ENCODE data around the gene FOS. TPM values are rescaled to one million over a fixed set of nuclear protein-coding genes. Genes with fewer than 3 reads are reported as not detected.

Gene FOS
- total and polyA plus RNA-seq, 2 of the 13 experiments (the other 11 are each of a cell fraction or from before 2014, with no cell fraction given): 15.9 to 24.2 TPM

- peaks cover 62% of the 10 kb centered on the region for H3K4me1 ChIP-seq (ENCODE audit: insufficient read depth, low read length)
- no peak for FAIRE-seq
- no peak overlapping the region for H3K4me2 ChIP-seq (ENCODE audit: low read depth, low read length)
- no peaks in the 10 kb centered on the region for H3K79me2 ChIP-seq (ENCODE audit: insufficient read depth, low read length)
- 67% methylated on average over 5 of the region's 5 CpGs for WGBS (ENCODE audit: low lambda C conversion rate)
- no peak overlapping the region for H3K9ac ChIP-seq (ENCODE audit: insufficient read depth, low read depth, low read length)
- no peaks in the 10 kb centered on the region for H4K20me1 ChIP-seq (ENCODE audit: insufficient read depth, low read length)
- ChIA-PET CTCF (ENCODE audit: low intra/inter-chr PET ratio, low total read pairs) (no interaction called here), POLR2A (no interaction called here)
- no peak for ATAC-seq
- peaks cover 0 to 1% of the 10 kb centered on the region in 2 experiments; a peak in 1 of 5 replicates for H3K27me3 ChIP-seq (ENCODE audit: control insufficient read depth in 1 of 2, insufficient read depth in 2 of 2, low read length in 2 of 2)
- H3K27ac ChIP-seq (ENCODE audit: extremely low read length, insufficient read depth, low read length): no peak overlapping the region
- DNase-seq (ENCODE audit: low spot score): no peak
- H3K4me3 ChIP-seq (replicated peaks in 1 of 3; ENCODE audit: insufficient read depth in 1 of 3, low read depth in 2 of 3, low read length in 3 of 3): no peak overlapping the region
- BruUV-seq (replicated peaks): no TSS peak
- in situ Hi-C loops (cut with HindIII; ENCODE audit: extremely low pct_ligation_motif_present, low pct_unique_long_range_greater_than_20kb): no loop called here
- H3K36me3 ChIP-seq (replicated peaks in 1 of 2; ENCODE audit: control insufficient read depth in 1 of 2, insufficient read depth in 2 of 2, low read length in 2 of 2): no peaks in the 10 kb centered on the region
- H3K9me3 ChIP-seq (ENCODE audit: low read length): no peaks in the 10 kb centered on the region
- intact Hi-C loops (cut with micrococcal nuclease; ENCODE audit: unreplicated experiment): no loop called here
- no peak overlapping the region for H2AFZ ChIP-seq (ENCODE audit: low read length)
- TF ChIP-seq ZNF646 (CRISPR knock-in tag; IDR thresholded peaks at IDR 0.05): no peak
- TF ChIP-seq ZNF512B (CRISPR knock-in tag; IDR thresholded peaks at IDR 0.05; ENCODE audit: borderline replicate concordance): no peak
- TF ChIP-seq E2F5 (CRISPR knock-in tag; conservative IDR thresholded peaks at IDR 0.05): no peak
- TF ChIP-seq CSRNP2 (CRISPR knock-in tag; conservative IDR thresholded peaks at IDR 0.05; ENCODE audit: low read depth): no peak
- TF ChIP-seq SETDB1 (CRISPR knock-in tag; IDR thresholded peaks at IDR 0.05; ENCODE audit: borderline replicate concordance): no peak
- no peak for TF ChIP-seq KDM1A (CRISPR knock-in tag; IDR thresholded peaks at IDR 0.05)
- TF ChIP-seq EZH2 (conservative IDR thresholded peaks at IDR 0.05; ENCODE audit: low read depth, low read length): no peak
- TF ChIP-seq ZBTB7B (CRISPR knock-in tag; IDR thresholded peaks at IDR 0.05): no peak
- TF ChIP-seq ZNF564 (CRISPR knock-in tag; IDR thresholded peaks at IDR 0.05): no peak
- no peak for TF ChIP-seq PHF21A (CRISPR knock-in tag; IDR thresholded peaks at IDR 0.05)
- TF ChIP-seq ZNF713 (CRISPR knock-in tag; IDR thresholded peaks at IDR 0.05): no peak
- no peak for TF ChIP-seq TEAD2 (CRISPR knock-in tag; IDR thresholded peaks at IDR 0.05)
- TF ChIP-seq ZSCAN21 (CRISPR knock-in tag; IDR thresholded peaks at IDR 0.05; ENCODE audit: borderline replicate concordance): no peak
- no peak for TF ChIP-seq ZNF569 (CRISPR knock-in tag; IDR thresholded peaks at IDR 0.05; ENCODE audit: borderline replicate concordance)
Observed at GRCh38 chr14:75291331-75291730, 12.7 kb downstream of the FOS start.
